Activated naive CD4-positive, alpha-beta T cell treated with anti-CD3 and anti-CD28 coated beads for 36 hours (primary cell): Measurements from ENCODE around the gene ARHGAP21. TPM values are rescaled to one million over a fixed set of nuclear protein-coding genes. Genes with fewer than 3 reads are reported as not detected.
A peak's percentile ranks its signal among the peaks of the same experiment; 100 is the strongest.

Source experiments
- CTCF ChIA-PET: fragments of 350-600 bp; sonication (Branson Sonifier 250); formaldehyde crosslinking; loops from one replicate; lab custom pipeline; 2021; ENCODE audit warnings: antibody characterized with exemption; lab: Charles Lee
- DNase-seq: peaks from one replicate; pipeline ENCODE4 v3.0.0-alpha.2; 2020
- H3K27ac Mint-ChIP-seq: one replicate; pipeline ENCODE4 v1.8.0; 2021; ENCODE audit warnings: mild to moderate bottlenecking, mixed read lengths
- H3K27me3 Mint-ChIP-seq: one replicate; pipeline ENCODE4 v1.8.0; 2021; ENCODE audit warnings: low read depth, mixed read lengths
- H3K36me3 Mint-ChIP-seq: one replicate; pipeline ENCODE4 v1.8.0; 2021; ENCODE audit warnings: low read depth, mixed read lengths
- H3K4me1 Mint-ChIP-seq: one replicate; pipeline ENCODE4 v1.8.0; 2021; ENCODE audit warnings: low read depth, mixed read lengths
- H3K4me3 Mint-ChIP-seq: one replicate; pipeline ENCODE4 v1.8.0; 2021; ENCODE audit warnings: mild to moderate bottlenecking, moderate library complexity, mixed read lengths
- H3K9me3 Mint-ChIP-seq: one replicate; pipeline ENCODE4 v1.8.0; 2021; ENCODE audit warnings: mixed read lengths
- intact Hi-C: fragments of 100-400 bp; cut with micrococcal nuclease; formaldehyde crosslinking; loops from one replicate; pipeline ENCODE4 v1.15.1; 2023
- total RNA-seq, 2 experiments: library from RNA; stranded (reverse); gene quantifications; one replicate each; pipeline ENCODE4 v1.2.3, GENCODE V29; 2021

ARHGAP21 gene
- total RNA-seq, 2 experiments from 2014 or later, result 14.6 to 15.0 TPM

DNA sequence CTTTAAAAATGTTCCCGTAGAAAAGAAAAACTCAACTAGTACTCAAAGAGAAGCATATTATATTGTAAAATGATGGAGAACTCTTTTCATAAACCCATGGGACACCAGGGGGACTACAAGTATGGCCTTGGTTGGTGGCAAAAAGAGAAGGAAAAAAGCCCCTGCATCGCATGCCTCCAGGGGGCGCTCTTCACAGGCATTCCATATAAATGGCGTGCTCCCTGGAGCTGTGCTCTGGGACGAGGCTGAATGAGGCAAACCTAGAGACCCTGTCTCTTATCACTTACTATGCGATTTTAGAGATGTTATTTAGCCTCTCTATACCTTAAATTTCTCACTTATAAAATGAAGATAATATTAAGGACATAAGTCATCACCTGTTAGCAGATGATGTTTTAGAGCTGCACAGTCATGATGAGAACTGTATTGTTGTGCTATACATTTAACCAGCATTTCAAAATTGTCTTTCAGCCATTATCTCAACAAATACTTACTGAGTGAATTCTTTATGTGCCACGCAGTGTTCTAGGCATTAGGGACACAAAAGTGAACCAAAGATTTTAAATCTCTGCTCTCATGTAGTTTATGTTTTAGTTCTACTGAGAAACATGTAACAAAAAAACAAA, 105.8 kb downstream of the ARHGAP21 start:
- Mint-ChIP-seq H3K36me3 (peaks cover 8% of the 10 kb centered on the region), H3K4me3 (peak overlapping the region; percentile 3), H3K27me3 (no peaks in the 10 kb centered on the region), H3K9me3 (no peaks in the 10 kb centered on the region), H3K27ac (no peak overlapping the region), H3K4me1 (peaks cover 29% of the 10 kb centered on the region)
- intact Hi-C loops, result loop anchor here (1.0 kb wide), 1 partner anchor 106 kb away; no protein-coding TSS in a partner anchor
- peak; percentile 70 for DNase-seq
- CTCF ChIA-PET, result interaction anchor here (0.5 to 2.7 kb wide), 29 partner anchors 10 to 1850 kb away, joined by 3 to 19 read pairs (median 4); partner anchors contain the start of gene PRTFDC1

DNA sequence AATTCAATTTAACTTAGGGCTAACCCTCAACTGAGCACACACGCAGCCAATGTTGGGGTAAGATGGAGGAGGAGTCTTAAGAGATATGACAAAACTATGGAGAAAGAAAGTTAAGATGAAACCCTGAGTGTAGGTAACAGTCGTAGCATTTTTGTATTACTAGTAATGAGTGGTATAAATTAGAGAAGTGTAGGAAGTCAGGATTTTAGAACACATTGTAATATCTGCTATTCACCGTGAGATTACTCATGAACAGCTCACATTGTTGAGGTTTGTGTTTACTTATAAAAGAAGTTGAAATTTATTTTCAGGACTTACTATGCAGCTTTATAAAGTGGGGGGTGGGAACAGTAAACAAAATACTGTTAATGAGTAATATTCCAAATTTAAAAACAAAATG, 107.2 kb downstream of the ARHGAP21 start:
- intact Hi-C loops, result no loop called here
- H3K27ac Mint-ChIP-seq, result no peak overlapping the region
- peaks cover 23% of the 10 kb centered on the region for H3K4me1 Mint-ChIP-seq
- H3K9me3 Mint-ChIP-seq, result no peaks in the 10 kb centered on the region
- CTCF ChIA-PET, result interaction anchor here (1.0 to 2.7 kb wide), 6 partner anchors 8 to 466 kb away, joined by 3 to 5 read pairs (median 4); no protein-coding TSS in a partner anchor
- no peak for DNase-seq
- no peaks in the 10 kb centered on the region for H3K27me3 Mint-ChIP-seq
- H3K36me3 Mint-ChIP-seq, result peaks cover 10% of the 10 kb centered on the region
- no peak overlapping the region for H3K4me3 Mint-ChIP-seq

DNA sequence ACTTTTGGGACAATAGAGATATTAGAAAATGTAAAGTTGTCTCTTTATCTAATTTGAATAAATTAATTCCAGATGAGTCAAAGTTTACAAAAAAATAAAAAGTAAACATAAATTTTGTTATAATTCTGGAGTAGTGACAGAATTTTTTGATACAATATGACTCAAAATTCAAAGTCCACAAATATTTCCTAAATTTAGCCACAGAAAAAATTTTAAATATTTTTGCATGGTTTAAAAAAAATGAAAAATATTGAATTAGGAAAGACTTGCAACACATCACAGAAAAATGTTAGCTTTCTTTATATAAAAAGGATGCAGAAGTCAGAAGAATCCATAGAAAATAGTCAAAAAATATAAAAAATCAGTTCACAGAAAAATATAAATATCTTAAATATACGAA, 117.7 kb downstream of the ARHGAP21 start:
- Mint-ChIP-seq H3K27me3 (no peaks in the 10 kb centered on the region), H3K27ac (no peak overlapping the region), H3K4me1 (peaks cover 20% of the 10 kb centered on the region), H3K36me3 (peaks cover 5% of the 10 kb centered on the region), H3K4me3 (no peak overlapping the region), H3K9me3 (no peaks in the 10 kb centered on the region)
- no peak for DNase-seq
- intact Hi-C loops, result no loop called here
- CTCF ChIA-PET, result interaction anchor here (1.9 kb wide), 1 partner anchor 16 kb away, joined by 4 read pairs; no protein-coding TSS in a partner anchor

GRCh38 chr10:24605141-24605540, 118.5 kb downstream of the ARHGAP21 start:
- intact Hi-C loops, result no loop called here
- H3K4me1 Mint-ChIP-seq, result peaks cover 20% of the 10 kb centered on the region
- H3K36me3 Mint-ChIP-seq, result peaks cover 11% of the 10 kb centered on the region
- H3K27me3 Mint-ChIP-seq, result no peaks in the 10 kb centered on the region
- CTCF ChIA-PET, result interaction anchor here (0.6 to 1.9 kb wide), 3 partner anchors 13 to 23 kb away, joined by 3 to 7 read pairs (median 4); no protein-coding TSS in a partner anchor
- H3K27ac Mint-ChIP-seq, result no peak overlapping the region
- H3K9me3 Mint-ChIP-seq, result no peaks in the 10 kb centered on the region
- H3K4me3 Mint-ChIP-seq, result no peak overlapping the region
- no peak for DNase-seq

DNA sequence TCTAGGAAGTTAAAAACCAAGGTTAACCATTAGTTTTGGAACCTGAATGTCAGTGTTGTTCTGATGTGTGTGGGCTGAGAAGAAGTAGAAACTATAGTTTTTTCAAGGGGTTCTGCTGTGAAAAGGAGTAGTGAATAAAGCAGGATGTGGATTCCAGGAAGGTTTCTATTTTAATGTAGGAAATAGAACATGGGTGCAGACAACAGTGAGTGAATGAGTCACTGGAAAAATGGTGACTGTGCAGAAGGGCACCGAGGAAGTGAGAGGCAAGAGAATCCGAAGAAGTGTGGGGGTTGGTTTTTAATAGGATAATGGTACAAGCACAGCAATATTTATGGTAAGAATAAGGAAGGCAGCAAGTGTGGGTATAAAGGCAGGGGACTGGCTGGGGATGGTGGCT, 120.4 kb downstream of the ARHGAP21 start:
- DNase-seq, result peak; percentile 49

DNA sequence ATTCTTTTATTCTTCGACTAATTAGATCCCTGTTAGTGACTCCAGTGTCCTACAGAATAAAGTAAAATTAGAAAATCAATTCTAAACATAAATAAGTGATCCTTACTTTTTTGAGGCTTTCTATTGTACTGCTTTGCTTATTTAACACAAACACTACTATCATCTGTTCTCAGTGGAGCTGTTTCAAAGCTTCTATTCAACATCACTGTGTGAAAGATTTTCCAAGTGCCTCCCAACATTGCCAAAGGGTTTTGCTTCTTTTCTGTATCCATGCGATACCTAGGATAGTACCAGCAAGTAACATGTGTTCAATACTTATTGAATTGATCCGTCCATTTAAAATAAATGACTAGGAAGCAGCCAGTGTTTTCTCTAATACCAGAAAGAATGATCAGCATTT, 125.7 kb downstream of the ARHGAP21 start:
- no peaks in the 10 kb centered on the region for H3K9me3 Mint-ChIP-seq

More for the DNA sequence above, 120.4 kb downstream of the ARHGAP21 start:
- Mint-ChIP-seq H3K9me3 (no peaks in the 10 kb centered on the region), H3K27me3 (no peaks in the 10 kb centered on the region), H3K36me3 (peaks cover 12% of the 10 kb centered on the region), H3K27ac (peak overlapping the region; percentile 76), H3K4me1 (peaks cover 20% of the 10 kb centered on the region), H3K4me3 (no peak overlapping the region)
- CTCF ChIA-PET, result no interaction called here
- intact Hi-C loops, result no loop called here

DNA sequence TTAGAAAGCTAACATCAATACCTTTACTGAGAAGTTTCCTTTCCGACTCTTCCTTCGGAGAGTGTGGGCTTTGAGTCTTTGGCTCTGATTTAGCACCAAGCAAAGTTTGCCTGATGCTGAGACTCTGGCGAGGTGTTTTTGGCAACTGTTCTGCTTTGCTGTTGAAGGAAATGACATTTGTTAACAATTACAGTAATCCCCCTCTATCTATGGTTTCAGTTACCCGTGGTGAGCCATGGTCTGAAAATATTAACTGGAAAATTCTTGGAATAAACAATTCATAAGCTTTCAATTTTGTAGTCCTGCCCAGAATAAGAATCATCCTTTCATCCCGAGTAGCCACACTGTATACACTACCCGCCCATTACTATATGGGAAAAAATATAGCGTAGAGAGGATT, 126.3 kb downstream of the ARHGAP21 start:
- Mint-ChIP-seq H3K27ac (no peak overlapping the region), H3K4me1 (peaks cover 7% of the 10 kb centered on the region), H3K9me3 (no peaks in the 10 kb centered on the region), H3K4me3 (no peak overlapping the region), H3K36me3 (peaks cover 21% of the 10 kb centered on the region), H3K27me3 (no peaks in the 10 kb centered on the region)
- intact Hi-C loops, result no loop called here
- no peak for DNase-seq
- CTCF ChIA-PET, result no interaction called here

More for the DNA sequence above, 125.7 kb downstream of the ARHGAP21 start:
- intact Hi-C loops, result no loop called here
- H3K27ac Mint-ChIP-seq, result no peak overlapping the region
- peaks cover 12% of the 10 kb centered on the region for H3K4me1 Mint-ChIP-seq
- no peak overlapping the region for H3K4me3 Mint-ChIP-seq
- DNase-seq, result no peak
- H3K36me3 Mint-ChIP-seq, result peaks cover 21% of the 10 kb centered on the region
- no peaks in the 10 kb centered on the region for H3K27me3 Mint-ChIP-seq
- CTCF ChIA-PET, result no interaction called here

- Mint-ChIP-seq H3K9me3 (no peaks in the 10 kb centered on the region), H3K27ac (no peak overlapping the region), H3K4me3 (no peak overlapping the region), H3K36me3 (peaks cover 27% of the 10 kb centered on the region), H3K4me1 (peaks cover 4% of the 10 kb centered on the region), H3K27me3 (no peaks in the 10 kb centered on the region)
- DNase-seq, result no peak
- intact Hi-C loops, result no loop called here
- CTCF ChIA-PET, result no interaction called here
Measured at GRCh38 chr10:24596217-24596930, 127.3 kb downstream of the ARHGAP21 start.

GRCh38 chr10:24590697-24591457, 132.8 kb downstream of the ARHGAP21 start:
- Mint-ChIP-seq H3K27me3 (no peaks in the 10 kb centered on the region), H3K36me3 (peaks cover 23% of the 10 kb centered on the region), H3K4me3 (no peak overlapping the region), H3K4me1 (peaks cover 4% of the 10 kb centered on the region), H3K9me3 (no peaks in the 10 kb centered on the region), H3K27ac (no peak overlapping the region)
- CTCF ChIA-PET, result no interaction called here
- DNase-seq, result no peak
- intact Hi-C loops, result no loop called here

DNA sequence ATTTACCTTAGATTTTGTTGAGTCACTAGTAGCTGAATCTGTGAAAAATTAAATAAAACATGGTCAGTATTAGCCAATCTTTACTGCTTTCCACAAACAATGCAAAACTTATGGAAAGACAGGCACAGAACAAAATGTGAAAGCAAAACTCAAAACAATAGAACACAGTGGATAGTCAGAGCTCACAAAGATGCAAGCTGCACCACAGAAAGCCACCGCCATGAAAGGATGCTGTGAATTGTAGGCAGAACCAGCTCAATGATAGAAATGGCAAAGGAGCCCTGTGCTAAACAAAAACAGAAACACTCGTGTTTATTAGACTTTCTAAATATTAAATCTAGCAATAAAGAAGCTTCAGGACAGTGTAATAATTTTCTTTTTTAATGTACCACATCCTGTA, 134.4 kb downstream of the ARHGAP21 start:
- intact Hi-C loops, result no loop called here
- no peak overlapping the region for H3K4me3 Mint-ChIP-seq
- no peak overlapping the region for H3K27ac Mint-ChIP-seq
- H3K9me3 Mint-ChIP-seq, result no peaks in the 10 kb centered on the region
- CTCF ChIA-PET, result no interaction called here
- no peaks in the 10 kb centered on the region for H3K27me3 Mint-ChIP-seq
- H3K36me3 Mint-ChIP-seq, result peaks cover 30% of the 10 kb centered on the region
- peaks cover 4% of the 10 kb centered on the region for H3K4me1 Mint-ChIP-seq
- no peak for DNase-seq

DNA sequence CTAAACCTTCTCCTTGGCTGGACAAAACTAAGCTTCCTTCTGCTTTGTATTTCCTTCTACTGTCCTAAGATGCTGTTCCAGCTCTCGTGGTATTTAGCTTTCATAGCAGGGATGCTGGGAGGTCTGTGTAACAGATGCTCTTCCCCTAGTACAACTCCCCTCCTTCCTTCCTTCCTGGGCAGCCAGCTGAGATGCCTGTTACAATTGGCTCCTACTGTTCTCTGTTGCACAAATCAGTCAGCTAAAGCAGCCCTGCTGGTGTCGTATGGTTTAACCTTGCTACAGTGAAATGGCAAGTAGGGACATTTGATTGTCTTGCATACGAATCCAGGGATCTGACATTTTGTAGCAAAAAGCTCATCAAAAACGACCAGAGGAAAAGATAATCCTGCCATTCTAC, 143.8 kb downstream of the ARHGAP21 start:
- Mint-ChIP-seq H3K4me3 (no peak overlapping the region), H3K27me3 (peaks cover 7% of the 10 kb centered on the region), H3K9me3 (no peaks in the 10 kb centered on the region), H3K27ac (no peak overlapping the region), H3K36me3 (peaks cover 4% of the 10 kb centered on the region), H3K4me1 (peaks cover 10% of the 10 kb centered on the region)
- intact Hi-C loops, result no loop called here
- CTCF ChIA-PET, result no interaction called here
- no peak for DNase-seq

- CTCF ChIA-PET, result interaction anchor here (0.6 kb wide), 1 partner anchor 22 kb away, joined by 4 read pairs; no protein-coding TSS in a partner anchor
- intact Hi-C loops, result no loop called here
- Mint-ChIP-seq H3K4me3 (no peak overlapping the region), H3K36me3 (peaks cover 4% of the 10 kb centered on the region), H3K27ac (no peak overlapping the region), H3K27me3 (peaks cover 10% of the 10 kb centered on the region), H3K9me3 (no peaks in the 10 kb centered on the region), H3K4me1 (peaks cover 10% of the 10 kb centered on the region)
- DNase-seq, result no peak
Measured at GRCh38 chr10:24579448-24579847, 144.2 kb downstream of the ARHGAP21 start.
